Measurements from ENCODE around the gene CX3CR1. TPM values are rescaled to one million over a fixed set of nuclear protein-coding genes. Genes with fewer than 3 reads are reported as not detected.

The CX3CR1 gene
- total and polyA plus RNA-seq, 9 of the 15 experiments (the other 6 are each of a cell fraction or from before 2014, with no cell fraction given): 0.03 to 0.21 TPM; not detected in 7

DNA sequence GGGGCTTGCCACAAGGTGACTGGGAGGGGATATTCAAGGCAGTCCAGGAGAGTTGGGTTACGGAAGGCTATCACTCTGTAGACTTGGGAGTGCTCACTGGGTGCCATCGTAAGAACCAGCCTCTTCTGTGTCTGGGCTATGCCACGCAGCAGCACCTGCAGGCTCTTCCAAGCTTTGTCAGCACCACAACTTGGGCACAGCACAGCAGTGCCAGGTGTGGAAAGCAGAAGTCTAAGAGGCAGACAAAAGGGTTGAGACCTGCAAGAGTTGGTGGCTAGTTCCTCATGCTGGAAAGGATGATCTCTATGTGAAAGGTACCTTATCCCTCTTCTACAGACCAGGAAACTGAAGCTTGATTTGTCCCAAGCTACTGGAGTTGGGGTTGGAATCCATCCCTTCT is 15.8 kb downstream of the CX3CR1 start (continued):
- no peak for TF ChIP-seq AFF1 (IDR thresholded peaks at IDR 0.05; ENCODE audit: low read depth in 1 of 2, partially characterized antibody in 2 of 2)
- TF ChIP-seq ZNF146 (CRISPR knock-in tag; IDR thresholded peaks at IDR 0.05; ENCODE audit: unreplicated experiment): no peak

DNA sequence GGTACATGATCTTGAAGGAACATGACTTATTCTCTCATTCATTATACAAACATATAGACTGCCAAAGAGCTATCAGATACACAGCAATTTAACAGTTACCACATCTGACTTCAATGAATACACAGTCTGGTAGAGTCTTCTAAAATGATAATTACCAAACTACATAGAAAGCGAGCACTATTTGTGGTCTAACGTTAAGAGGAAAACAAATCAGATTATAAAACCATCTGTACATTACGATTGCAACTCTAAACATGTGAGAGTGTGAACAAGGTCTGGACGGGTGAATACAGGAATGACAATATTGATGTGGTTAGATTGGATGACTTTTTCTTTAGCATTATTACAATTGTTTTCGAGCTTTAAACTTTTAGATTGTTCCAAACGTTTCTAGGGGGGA is 16.3 kb downstream of the CX3CR1 start:
- ATAC-seq: no peak
- Histone ChIP-seq H3K27ac (ENCODE audit: extremely low read depth, low read depth, low read length) (no peak overlapping the region), H3K9me1 (ENCODE audit: control insufficient read depth, insufficient read depth, low read length) (no peaks in the 10 kb centered on the region), H3K36me3 (ENCODE audit: control insufficient read depth, insufficient read depth, low read length) (no peaks in the 10 kb centered on the region), H2AFZ (ENCODE audit: low read depth, low read length) (no peak overlapping the region), H3K4me1 (replicated peaks in 1 of 2; ENCODE audit: control insufficient read depth in 2 of 2, insufficient read depth in 2 of 2, low read length in 2 of 2) (no peaks in the 10 kb centered on the region; a peak in 2 of 5 replicates), H4K20me1 (replicated peaks; ENCODE audit: control insufficient read depth, insufficient read depth, low read length) (no peaks in the 10 kb centered on the region), H3K9me3 (replicated peaks; ENCODE audit: control insufficient read depth, insufficient read depth, low read depth, low read length) (no peaks in the 10 kb centered on the region), H3K4me2 (ENCODE audit: insufficient read depth, low read length) (no peak overlapping the region), H3K4me3 (no peak overlapping the region), H3K79me2 (ENCODE audit: control insufficient read depth, insufficient read depth, low read length) (no peaks in the 10 kb centered on the region), H3K9ac (ENCODE audit: insufficient read depth in 1 of 2, low read depth in 2 of 2, low read length in 2 of 2) (no peak overlapping the region), H3K27me3 (ENCODE audit: control insufficient read depth in 2 of 2, insufficient read depth in 2 of 2, low read length in 2 of 2) (peaks cover 13 to 47% of the 10 kb centered on the region in 2 experiments; a peak in 4 of 5 replicates)
- POLR2A ChIA-PET: interaction anchor here (0.6 to 0.7 kb wide), 2 partner anchors 51 to 98 kb away, joined by 3 read pairs; no protein-coding TSS in a partner anchor
- no TSS peak for BruUV-seq (replicated peaks)
- no peak for TF ChIP-seq CBX1 (IDR thresholded peaks at IDR 0.05; ENCODE audit: low read depth)
- no peak for TF ChIP-seq POU5F1 (IDR thresholded peaks at IDR 0.05; ENCODE audit: borderline replicate concordance, low read depth, low read length, partially characterized antibody)
- TF ChIP-seq SPI1 (IDR thresholded peaks at IDR 0.05; ENCODE audit: borderline replicate concordance, low read depth, low read length): no peak
- no peak for TF ChIP-seq POLR3G (IDR thresholded peaks at IDR 0.05; ENCODE audit: extremely low read depth, insufficient read length, insufficient replicate concordance)
- TF ChIP-seq, protein P1, sequence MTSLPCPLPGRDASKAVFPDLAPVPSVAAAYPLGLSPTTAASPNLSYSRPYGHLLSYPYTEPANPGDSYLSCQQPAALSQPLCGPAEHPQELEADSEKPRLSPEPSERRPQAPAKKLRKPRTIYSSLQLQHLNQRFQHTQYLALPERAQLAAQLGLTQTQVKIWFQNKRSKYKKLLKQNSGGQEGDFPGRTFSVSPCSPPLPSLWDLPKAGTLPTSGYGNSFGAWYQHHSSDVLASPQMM (CRISPR knock-in tag; IDR thresholded peaks at IDR 0.05): no peak
- TF ChIP-seq ZFP30 (CRISPR knock-in tag; IDR thresholded peaks at IDR 0.05; ENCODE audit: borderline replicate concordance): no peak
- no peak for TF ChIP-seq ZNF717 (CRISPR knock-in tag; IDR thresholded peaks at IDR 0.05)
- TF ChIP-seq POLR2AphosphoS5 (IDR thresholded peaks at IDR 0.05; ENCODE audit: control insufficient read depth, insufficient read depth, low read depth, low read length): no peak
- no peak for TF ChIP-seq RFX7 (CRISPR knock-in tag; IDR thresholded peaks at IDR 0.05)
- CTCF ChIA-PET (ENCODE audit: low intra/inter-chr PET ratio): interaction anchor here (0.6 kb wide), 1 partner anchor 20 kb away, joined by 4 read pairs; no protein-coding TSS in a partner anchor
- DNase-seq (ENCODE audit: extremely low read depth in 1 of 4, low spot score in 3 of 4): no peak
- FAIRE-seq: no peak
- intact Hi-C loops (cut with micrococcal nuclease) (no loop called here), in situ Hi-C loops (cut with MboI) (no loop called here)
- 2% methylated on average over 6 of the region's 6 CpGs for WGBS (ENCODE audit: insufficient coverage, low coverage, missing lambda C conversion rate)
